Vagina (tissue), 2 donors: ENCODE measurements around the gene FBXO38. TPM values are rescaled to one million over a fixed set of nuclear protein-coding genes. Genes with fewer than 3 reads are reported as not detected.

Experiments used
- DNase-seq, 2 donors: peaks; one replicate each; pipeline ENCODE4 v3.0.0-alpha.2; 2017; ENCODE audit errors: extremely low spot score in 2 of 2
- H3K27ac ChIP-seq: fragments of 200-600 bp; sonication (generic); one replicate; pipeline ENCODE4 v1.5.1; 2019
- H3K27me3 ChIP-seq: fragments of 200-600 bp; sonication (generic); one replicate; pipeline ENCODE4 v1.5.1; 2019
- H3K36me3 ChIP-seq, 2 donors: fragments of 200-600 bp; sonication (generic); one replicate each; pipeline ENCODE4 v1.5.1; 2017 to 2019
- H3K4me1 ChIP-seq: fragments of 200-600 bp; sonication (generic); one replicate; pipeline ENCODE4 v1.5.1; 2019
- H3K4me3 ChIP-seq, 2 donors: fragments of 200-600 bp; sonication (generic); 1 replicate in 1 of 2; 2 replicates in 1 of 2; pipeline ENCODE4 v1.5.1; 2016 to 2019
- H3K9me3 ChIP-seq: fragments of 200-600 bp; sonication (generic); one replicate; pipeline ENCODE4 v1.5.1; 2019
- CTCF ChIP-seq, 3 experiments: fragments of 450-650 bp in 2 of 3; fragments of 200-600 bp in 1 of 3; sonication (generic) in 1 of 3; IDR thresholded peaks; one replicate each; pipeline ENCODE4 v1.5.1; 2017 to 2019; ENCODE audit warnings: antibody characterized with exemption in 3 of 3, mild to moderate bottlenecking in 2 of 3, moderate library complexity in 2 of 3
- POLR2A ChIP-seq, 2 donors: fragments of 450-650 bp; IDR thresholded peaks; one replicate each; pipeline ENCODE4 v1.6.1; 2017; ENCODE audit warnings: antibody characterized with exemption in 2 of 2, mild to moderate bottlenecking in 2 of 2, moderate library complexity in 2 of 2
- POLR2AphosphoS5 ChIP-seq, 2 donors: sonication (generic); formaldehyde crosslinking; IDR thresholded peaks; one replicate each; pipeline ENCODE4 v1.9.0; 2017; ENCODE audit warnings: antibody characterized with exemption in 2 of 2, mild to moderate bottlenecking in 2 of 2, low read depth in 1 of 2; ENCODE audit not compliant: insufficient read depth in 1 of 2
- intact Hi-C: fragments of 100-400 bp; cut with DNase I; formaldehyde crosslinking; loops from one replicate; pipeline ENCODE4 v1.15.1; 2023
- total RNA-seq: library from RNA; depleted of rRNA; stranded (reverse); fragments of >200 nt; gene quantifications from one replicate; pipeline ENCODE4 v1.2.3, GENCODE V29; 2016

The FBXO38 gene
- total RNA-seq, 1 donor from 2014 or later: 40.3 TPM

GRCh38 chr5:148390914-148391313 lies 7.2 kb downstream of the FBXO38 start:
- TF ChIP-seq CTCF (IDR thresholded peaks at IDR 0.05) (no peak), POLR2A (IDR thresholded peaks at IDR 0.05) (no peak), POLR2AphosphoS5 (IDR thresholded peaks at IDR 0.05; ENCODE audit: insufficient read depth in 1 of 2, low read depth in 1 of 2) (no peak)
- H3K27ac ChIP-seq: no peak overlapping the region
- H3K27me3 ChIP-seq: no peaks in the 10 kb centered on the region
- H3K4me3 ChIP-seq: no peak overlapping the region
- peaks cover 0 to 10% of the 10 kb centered on the region in 2 donors for H3K36me3 ChIP-seq
- H3K4me1 ChIP-seq: peaks cover 55% of the 10 kb centered on the region
- intact Hi-C loops: no loop called here
- DNase-seq: no peak
- no peaks in the 10 kb centered on the region for H3K9me3 ChIP-seq

DNA sequence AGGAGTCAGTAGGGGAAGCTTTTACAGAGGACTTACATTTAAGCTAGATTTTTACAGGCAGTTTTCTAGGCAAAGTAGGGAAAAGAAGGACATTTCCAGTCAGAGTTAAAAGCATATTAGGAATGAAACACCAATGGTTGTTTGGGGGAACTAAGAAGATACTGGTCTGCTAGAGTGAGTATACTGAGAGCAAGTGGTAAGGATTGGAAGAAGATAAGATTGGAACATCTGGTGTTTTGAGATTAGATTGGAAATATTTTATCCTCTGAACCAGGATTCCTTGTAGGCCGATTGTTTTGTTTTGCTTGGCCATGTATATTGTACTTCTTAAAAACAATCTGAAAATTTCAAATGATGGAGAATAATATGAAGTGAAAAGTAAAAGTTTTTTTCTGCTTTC lies 7.7 kb downstream of the FBXO38 start:
- Histone ChIP-seq H3K4me3 (no peak overlapping the region), H3K27me3 (no peaks in the 10 kb centered on the region), H3K9me3 (no peaks in the 10 kb centered on the region), H3K4me1 (peaks cover 51% of the 10 kb centered on the region), H3K36me3 (peaks cover 0 to 15% of the 10 kb centered on the region in 2 donors), H3K27ac (no peak overlapping the region)
- intact Hi-C loops: no loop called here
- TF ChIP-seq POLR2A (IDR thresholded peaks at IDR 0.05): no peak
- no peak for TF ChIP-seq CTCF (IDR thresholded peaks at IDR 0.05)
- no peak for TF ChIP-seq POLR2AphosphoS5 (IDR thresholded peaks at IDR 0.05; ENCODE audit: insufficient read depth in 1 of 2, low read depth in 1 of 2)
- no peak for DNase-seq

DNA sequence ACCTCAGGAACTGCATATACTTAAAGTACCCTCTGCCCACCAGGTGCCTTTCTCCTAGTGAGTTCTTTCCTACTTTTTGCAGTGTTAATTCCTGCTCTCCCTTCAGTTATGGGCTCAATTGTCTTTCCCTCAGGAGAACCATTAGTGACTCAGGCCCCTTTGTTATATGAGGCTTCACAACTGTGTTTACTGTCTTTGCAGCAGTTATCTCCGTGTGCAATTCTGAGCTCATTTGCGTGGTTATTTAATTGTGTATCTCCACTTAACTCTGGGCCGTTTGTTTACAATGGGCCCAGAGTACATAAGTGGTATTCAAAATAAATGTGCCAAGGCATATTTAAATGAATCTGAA lies 9.6 kb downstream of the FBXO38 start:
- DNase-seq: no peak
- Histone ChIP-seq H3K4me3 (no peak overlapping the region), H3K4me1 (peaks cover 34% of the 10 kb centered on the region), H3K27ac (no peak overlapping the region), H3K27me3 (no peaks in the 10 kb centered on the region), H3K9me3 (no peaks in the 10 kb centered on the region), H3K36me3 (peaks cover 0 to 20% of the 10 kb centered on the region in 2 donors)
- TF ChIP-seq CTCF (IDR thresholded peaks at IDR 0.05): no peak
- no peak for TF ChIP-seq POLR2AphosphoS5 (IDR thresholded peaks at IDR 0.05; ENCODE audit: insufficient read depth in 1 of 2, low read depth in 1 of 2)
- no peak for TF ChIP-seq POLR2A (IDR thresholded peaks at IDR 0.05)
- intact Hi-C loops: no loop called here

GRCh38 chr5:148394587-148395019 lies 10.8 kb downstream of the FBXO38 start:
- Histone ChIP-seq H3K4me3 (no peak overlapping the region), H3K27ac (no peak overlapping the region), H3K36me3 (peaks cover 0 to 30% of the 10 kb centered on the region in 2 donors), H3K9me3 (no peaks in the 10 kb centered on the region), H3K27me3 (no peaks in the 10 kb centered on the region), H3K4me1 (peaks cover 26% of the 10 kb centered on the region)
- no peak for DNase-seq
- TF ChIP-seq POLR2AphosphoS5 (IDR thresholded peaks at IDR 0.05; ENCODE audit: insufficient read depth in 1 of 2, low read depth in 1 of 2) (no peak), CTCF (IDR thresholded peaks at IDR 0.05) (no peak), POLR2A (IDR thresholded peaks at IDR 0.05) (no peak)
- intact Hi-C loops: no loop called here

GRCh38 chr5:148395031-148395430 lies 11.3 kb downstream of the FBXO38 start:
- DNase-seq: no peak
- H3K4me3 ChIP-seq: no peak overlapping the region

More at GRCh38 chr5:148395031-148395430, 11.3 kb downstream of the FBXO38 start:
- Histone ChIP-seq H3K4me1 (peaks cover 26% of the 10 kb centered on the region), H3K36me3 (peaks cover 0 to 30% of the 10 kb centered on the region in 2 donors), H3K27me3 (no peaks in the 10 kb centered on the region), H3K27ac (no peak overlapping the region), H3K9me3 (no peaks in the 10 kb centered on the region)
- intact Hi-C loops: no loop called here
- no peak for TF ChIP-seq POLR2A (IDR thresholded peaks at IDR 0.05)
- TF ChIP-seq CTCF (IDR thresholded peaks at IDR 0.05): no peak
- no peak for TF ChIP-seq POLR2AphosphoS5 (IDR thresholded peaks at IDR 0.05; ENCODE audit: insufficient read depth in 1 of 2, low read depth in 1 of 2)
